ENCODE results near the gene DNASE1.

GRCh38 chr16:3642397-3643094 is 11.9 kb upstream of the DNASE1 start:
- no peak for TF ChIP-seq RAD21 (IDR thresholded peaks at IDR 0.05; ENCODE audit: low read depth)
- no peak for TF ChIP-seq YY1 (IDR thresholded peaks at IDR 0.05; ENCODE audit: low read depth)
- TF ChIP-seq, protein P1, sequence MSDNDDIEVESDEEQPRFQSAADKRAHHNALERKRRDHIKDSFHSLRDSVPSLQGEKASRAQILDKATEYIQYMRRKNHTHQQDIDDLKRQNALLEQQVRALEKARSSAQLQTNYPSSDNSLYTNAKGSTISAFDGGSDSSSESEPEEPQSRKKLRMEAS (IDR thresholded peaks at IDR 0.05) = no peak
- TF ChIP-seq EP300 (IDR thresholded peaks at IDR 0.05; ENCODE audit: borderline replicate concordance) = no peak
- no peak for TF ChIP-seq REST (IDR thresholded peaks at IDR 0.05; ENCODE audit: low read depth)
- no peak for TF ChIP-seq TCF12 (IDR thresholded peaks at IDR 0.05; ENCODE audit: low read depth)
- TF ChIP-seq CEBPB (IDR thresholded peaks at IDR 0.05) = no peak
- no peak for TF ChIP-seq NFIC (IDR thresholded peaks at IDR 0.05)
- no peak for TF ChIP-seq TAF1 (IDR thresholded peaks at IDR 0.05; ENCODE audit: low read depth)
